ENCODE results near the gene FAM241A. TPM values are rescaled to one million over a fixed set of nuclear protein-coding genes. Genes with fewer than 3 reads are reported as not detected.
"Not testable (repeated sequence)": the region's sequence is repeated elsewhere in the genome, so short reads cannot be mapped to it uniquely, and the experiment has no call there.

FAM241A gene
- total RNA-seq, 2 experiments from 2014 or later, result 4.1 to 4.5 TPM

DNA sequence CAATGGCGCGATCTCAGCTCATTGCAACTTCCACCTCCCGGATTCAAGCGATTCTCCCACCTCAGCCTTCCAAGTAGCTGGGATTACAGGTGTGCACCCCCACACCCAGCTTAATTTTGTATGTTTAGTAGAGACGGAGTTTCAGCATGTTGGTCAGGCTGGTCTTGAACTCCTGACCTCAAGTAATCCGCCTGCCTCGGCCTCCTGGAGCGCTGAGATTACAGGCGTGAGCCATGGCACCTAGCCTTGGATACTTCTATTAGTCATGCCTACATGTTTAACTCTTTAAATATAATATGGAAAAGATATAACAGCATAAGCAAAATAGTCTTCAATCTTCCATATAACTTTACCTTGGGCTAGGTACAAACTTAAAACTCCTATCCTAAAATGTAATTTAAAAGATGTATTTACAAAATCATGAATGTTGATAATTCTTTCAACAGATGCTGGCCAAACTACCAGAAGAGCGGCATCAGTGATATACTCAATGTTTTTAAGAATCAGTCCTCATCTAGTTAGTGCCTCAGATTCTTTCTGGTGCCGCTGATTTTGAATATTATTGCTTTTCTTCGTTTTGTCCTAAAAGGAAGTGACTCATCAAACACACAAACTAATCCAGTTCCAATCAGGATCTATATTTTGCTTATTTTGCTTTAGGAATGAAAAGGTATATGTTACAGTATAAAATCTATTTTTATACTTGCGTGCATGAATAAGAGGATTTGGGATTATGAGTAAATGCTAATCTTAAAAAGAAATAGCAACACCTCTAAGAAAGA lies 23.7 kb downstream of the FAM241A start:
- no peak for ATAC-seq
- H3K9me3 Mint-ChIP-seq, result peaks cover 4% of the 10 kb centered on the region
- peaks cover 42% of the 10 kb centered on the region for H3K4me1 Mint-ChIP-seq (ENCODE audit: low read depth)
- ChIA-PET POLR2A (no interaction called here), CTCF (no interaction called here)
- H3K4me3 Mint-ChIP-seq, result no peak overlapping the region
- intact Hi-C loops (cut with micrococcal nuclease), result no loop called here
- H3K36me3 Mint-ChIP-seq (ENCODE audit: low read depth), result peaks cover 22% of the 10 kb centered on the region
- no peak overlapping the region for H3K27ac Mint-ChIP-seq
- H3K27me3 Mint-ChIP-seq, result no peaks in the 10 kb centered on the region
- TF ChIP-seq, protein P1, sequence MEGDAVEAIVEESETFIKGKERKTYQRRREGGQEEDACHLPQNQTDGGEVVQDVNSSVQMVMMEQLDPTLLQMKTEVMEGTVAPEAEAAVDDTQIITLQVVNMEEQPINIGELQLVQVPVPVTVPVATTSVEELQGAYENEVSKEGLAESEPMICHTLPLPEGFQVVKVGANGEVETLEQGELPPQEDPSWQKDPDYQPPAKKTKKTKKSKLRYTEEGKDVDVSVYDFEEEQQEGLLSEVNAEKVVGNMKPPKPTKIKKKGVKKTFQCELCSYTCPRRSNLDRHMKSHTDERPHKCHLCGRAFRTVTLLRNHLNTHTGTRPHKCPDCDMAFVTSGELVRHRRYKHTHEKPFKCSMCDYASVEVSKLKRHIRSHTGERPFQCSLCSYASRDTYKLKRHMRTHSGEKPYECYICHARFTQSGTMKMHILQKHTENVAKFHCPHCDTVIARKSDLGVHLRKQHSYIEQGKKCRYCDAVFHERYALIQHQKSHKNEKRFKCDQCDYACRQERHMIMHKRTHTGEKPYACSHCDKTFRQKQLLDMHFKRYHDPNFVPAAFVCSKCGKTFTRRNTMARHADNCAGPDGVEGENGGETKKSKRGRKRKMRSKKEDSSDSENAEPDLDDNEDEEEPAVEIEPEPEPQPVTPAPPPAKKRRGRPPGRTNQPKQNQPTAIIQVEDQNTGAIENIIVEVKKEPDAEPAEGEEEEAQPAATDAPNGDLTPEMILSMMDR (IDR thresholded peaks at IDR 0.05), result no peak
- DNase-seq, result no peak

DNA sequence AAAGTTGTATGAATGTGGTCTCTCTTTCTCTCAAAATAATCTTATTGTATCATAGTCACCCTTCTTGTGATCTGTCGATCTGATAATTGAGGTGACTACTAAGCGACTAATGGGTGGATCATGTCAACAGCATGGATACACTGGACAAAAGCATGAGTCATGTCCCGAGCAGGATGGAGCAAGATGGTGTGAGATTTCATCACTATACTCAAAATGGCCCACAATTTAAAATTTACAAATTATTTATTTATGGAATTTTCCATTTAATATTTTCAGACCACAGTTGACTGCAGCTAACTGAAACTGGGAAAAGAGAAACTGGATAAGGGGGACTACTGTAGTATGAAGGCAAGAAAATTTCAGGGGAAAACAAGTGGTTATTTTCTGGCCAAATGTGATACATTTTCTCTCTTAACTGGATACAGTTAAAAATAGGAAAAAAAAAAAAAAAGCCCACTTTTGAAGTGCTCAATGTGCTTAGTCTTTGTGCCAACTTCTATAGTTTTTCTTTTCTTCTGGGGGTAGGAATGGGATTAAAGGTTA lies 25.3 kb downstream of the FAM241A start:
- ChIA-PET CTCF (no interaction called here), POLR2A (no interaction called here)
- peak overlapping the region; percentile 67 for H3K27ac Mint-ChIP-seq
- H3K4me3 Mint-ChIP-seq, result no peak overlapping the region
- peaks cover under 1% of the 10 kb centered on the region for H3K9me3 Mint-ChIP-seq
- H3K4me1 Mint-ChIP-seq (ENCODE audit: low read depth), result peaks cover 43% of the 10 kb centered on the region
- DNase-seq, result peak; percentile 34
- no peaks in the 10 kb centered on the region for H3K27me3 Mint-ChIP-seq
- H3K36me3 Mint-ChIP-seq (ENCODE audit: low read depth), result peaks cover 22% of the 10 kb centered on the region
- peak; percentile 63 for ATAC-seq
- TF ChIP-seq, protein P1 (IDR thresholded peaks at IDR 0.05), result no peak
- intact Hi-C loops (cut with micrococcal nuclease), result loop anchor here (10.0 kb wide), 1 partner anchor 56 kb away; no protein-coding TSS in a partner anchor

DNA sequence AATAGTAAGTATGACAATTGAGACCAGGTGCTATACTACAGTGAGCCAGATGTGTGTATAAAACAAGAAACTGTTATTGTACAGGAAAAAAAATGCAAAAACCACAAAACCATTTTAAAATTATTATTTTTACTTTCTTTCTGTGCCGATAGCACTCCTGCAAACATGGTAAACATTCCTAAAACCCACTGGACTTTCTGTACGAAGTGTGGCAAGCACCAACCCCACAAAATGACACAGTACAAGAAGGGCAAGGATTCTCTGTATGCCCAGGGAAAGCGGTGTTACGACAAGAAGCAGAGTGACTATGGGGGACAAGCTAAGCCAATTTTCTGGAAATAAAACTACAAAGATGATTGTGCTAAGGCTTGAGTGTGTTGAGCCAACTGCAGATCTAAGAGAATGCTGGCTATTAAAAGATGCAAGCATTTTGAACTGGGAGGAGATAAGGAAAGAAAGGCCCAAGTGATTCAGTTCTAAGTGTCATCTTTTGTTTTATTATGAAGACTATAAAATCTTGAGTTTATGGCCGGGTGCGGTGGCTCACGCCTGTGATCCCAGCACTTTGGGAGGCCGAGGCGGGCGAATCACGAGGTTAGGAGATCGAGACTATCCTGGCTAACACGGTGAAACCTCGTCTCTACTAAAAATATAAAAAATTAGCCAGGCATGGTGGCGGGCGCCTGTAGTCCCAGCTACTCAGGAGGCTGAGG lies 26.0 kb downstream of the FAM241A start:
- POLR2A ChIA-PET, H3K4me3 Mint-ChIP-seq, H3K9me3 Mint-ChIP-seq, ATAC-seq, H3K27me3 Mint-ChIP-seq, DNase-seq: not testable (repeated sequence)
- CTCF ChIA-PET, result interaction anchor here (0.6 kb wide), 1 partner anchor 13 kb away, joined by 3 read pairs; no protein-coding TSS in a partner anchor
- intact Hi-C loops (cut with micrococcal nuclease), result loop anchor here (10.0 kb wide), 1 partner anchor 56 kb away; no protein-coding TSS in a partner anchor
- Mint-ChIP-seq H3K4me1 (ENCODE audit: low read depth) (peaks cover 48% of the 10 kb centered on the region), H3K36me3 (ENCODE audit: low read depth) (peaks cover 24% of the 10 kb centered on the region), H3K27ac (peak overlapping the region; percentile 67)

DNA sequence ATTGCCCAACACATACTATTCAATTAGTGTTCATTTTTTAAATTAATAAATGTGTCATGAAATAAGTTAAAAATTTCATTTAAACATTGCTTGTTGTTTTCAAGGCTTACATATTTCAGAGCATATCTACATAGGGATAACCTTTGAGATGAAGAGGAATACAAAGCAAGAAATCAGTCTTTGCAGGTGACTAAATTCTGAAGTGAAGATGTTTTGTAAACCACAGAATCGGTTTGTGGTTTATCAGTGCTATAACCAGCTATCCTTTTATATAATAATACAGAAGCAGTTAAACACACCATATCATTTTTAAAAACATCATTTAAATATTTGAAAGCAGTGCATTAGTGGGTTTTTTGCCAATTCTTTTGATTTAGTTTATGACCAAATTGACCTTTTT lies 26.9 kb downstream of the FAM241A start:
- no peak overlapping the region for H3K4me3 Mint-ChIP-seq
- peak; percentile 43 for ATAC-seq
- H3K9me3 Mint-ChIP-seq, result no peaks in the 10 kb centered on the region
- TF ChIP-seq, protein P1 (IDR thresholded peaks at IDR 0.05), result no peak
- no peak for DNase-seq
- POLR2A ChIA-PET, result interaction anchor here (1.0 kb wide), 1 partner anchor 53 kb away, joined by 4 read pairs; no protein-coding TSS in a partner anchor
- H3K4me1 Mint-ChIP-seq (ENCODE audit: low read depth), result peaks cover 52% of the 10 kb centered on the region
- no peak overlapping the region for H3K27ac Mint-ChIP-seq
- no peaks in the 10 kb centered on the region for H3K27me3 Mint-ChIP-seq
- intact Hi-C loops (cut with micrococcal nuclease), result loop anchor here (10.0 kb wide), 1 partner anchor 57 kb away; no protein-coding TSS in a partner anchor
- peaks cover 26% of the 10 kb centered on the region for H3K36me3 Mint-ChIP-seq (ENCODE audit: low read depth)
- CTCF ChIA-PET, result no interaction called here

DNA sequence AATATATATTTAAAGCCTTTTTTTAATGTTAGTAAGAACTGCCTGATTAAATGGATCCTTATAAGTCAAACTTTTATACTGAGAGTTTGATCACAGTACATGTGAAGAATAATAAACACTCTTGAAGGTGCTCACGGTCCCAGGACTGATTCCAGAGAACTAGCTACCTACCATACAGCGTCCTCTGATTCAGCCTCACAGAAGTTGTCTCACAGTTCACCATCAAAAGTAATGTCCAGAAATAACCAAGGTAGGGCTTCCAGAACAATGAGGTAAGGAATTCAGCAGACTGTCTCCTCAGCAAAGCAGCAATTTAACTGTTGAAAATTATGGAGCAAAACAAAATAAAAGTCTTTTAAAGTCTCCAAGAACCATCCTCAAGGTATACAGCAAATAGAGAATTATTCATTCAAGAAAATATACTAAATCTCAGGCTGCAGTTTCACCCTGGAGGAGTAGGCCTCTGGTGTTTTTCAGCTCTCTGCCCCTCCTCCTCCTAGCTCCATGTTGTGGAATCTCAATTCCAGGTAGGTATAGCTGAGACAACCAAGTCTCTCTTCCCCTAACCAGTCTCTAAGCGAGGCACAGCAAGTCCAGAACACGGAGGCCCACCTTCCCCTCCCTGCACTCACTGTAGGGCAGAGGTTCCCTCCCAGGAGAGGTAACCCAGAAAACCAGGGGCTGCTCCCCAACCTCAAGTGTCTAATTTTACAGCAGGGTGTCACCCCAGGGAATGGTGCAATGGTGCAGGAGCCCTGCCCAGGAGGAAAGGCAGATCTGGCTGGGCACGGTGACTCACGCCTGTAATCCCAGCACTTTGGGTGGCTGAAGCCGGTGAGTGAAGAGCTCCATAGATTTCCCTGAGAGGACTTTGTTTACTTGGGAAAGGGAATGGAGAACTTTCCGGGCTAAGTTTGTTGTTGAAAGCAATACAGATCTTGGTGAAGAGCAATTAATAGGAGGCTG lies 28.6 kb downstream of the FAM241A start:
- ATAC-seq (no peak), DNase-seq (no peak)
- TF ChIP-seq, protein P1 (IDR thresholded peaks at IDR 0.05), result no peak
- intact Hi-C loops (cut with micrococcal nuclease), result loop anchor here (10.0 kb wide), 1 partner anchor 59 kb away; no protein-coding TSS in a partner anchor
- ChIA-PET POLR2A (no interaction called here), CTCF (interaction anchor here (1.9 kb wide), 1 partner anchor 59 kb away, joined by 6 read pairs; no protein-coding TSS in a partner anchor)
- H3K9me3 Mint-ChIP-seq, result no peaks in the 10 kb centered on the region
- H3K4me3 Mint-ChIP-seq, result no peak overlapping the region
- H3K36me3 Mint-ChIP-seq (ENCODE audit: low read depth), result peaks cover 32% of the 10 kb centered on the region
- H3K27ac Mint-ChIP-seq, result no peak overlapping the region
- H3K4me1 Mint-ChIP-seq (ENCODE audit: low read depth), result peaks cover 48% of the 10 kb centered on the region
- no peaks in the 10 kb centered on the region for H3K27me3 Mint-ChIP-seq
